HG03060 (cell line): ENCODE measurements around the gene CCDC127.
A peak's percentile ranks its signal among the peaks of the same experiment; 100 is the strongest.

Source experiments
- ATAC-seq: cut with Tn5 transposase; IDR thresholded peaks from one replicate; pipeline ENCODE4 v1.9.1; 2021; ENCODE audit warnings: low read depth, moderate number of reproducible peaks; ENCODE audit not compliant: unreplicated experiment

CCDC127 gene

DNA sequence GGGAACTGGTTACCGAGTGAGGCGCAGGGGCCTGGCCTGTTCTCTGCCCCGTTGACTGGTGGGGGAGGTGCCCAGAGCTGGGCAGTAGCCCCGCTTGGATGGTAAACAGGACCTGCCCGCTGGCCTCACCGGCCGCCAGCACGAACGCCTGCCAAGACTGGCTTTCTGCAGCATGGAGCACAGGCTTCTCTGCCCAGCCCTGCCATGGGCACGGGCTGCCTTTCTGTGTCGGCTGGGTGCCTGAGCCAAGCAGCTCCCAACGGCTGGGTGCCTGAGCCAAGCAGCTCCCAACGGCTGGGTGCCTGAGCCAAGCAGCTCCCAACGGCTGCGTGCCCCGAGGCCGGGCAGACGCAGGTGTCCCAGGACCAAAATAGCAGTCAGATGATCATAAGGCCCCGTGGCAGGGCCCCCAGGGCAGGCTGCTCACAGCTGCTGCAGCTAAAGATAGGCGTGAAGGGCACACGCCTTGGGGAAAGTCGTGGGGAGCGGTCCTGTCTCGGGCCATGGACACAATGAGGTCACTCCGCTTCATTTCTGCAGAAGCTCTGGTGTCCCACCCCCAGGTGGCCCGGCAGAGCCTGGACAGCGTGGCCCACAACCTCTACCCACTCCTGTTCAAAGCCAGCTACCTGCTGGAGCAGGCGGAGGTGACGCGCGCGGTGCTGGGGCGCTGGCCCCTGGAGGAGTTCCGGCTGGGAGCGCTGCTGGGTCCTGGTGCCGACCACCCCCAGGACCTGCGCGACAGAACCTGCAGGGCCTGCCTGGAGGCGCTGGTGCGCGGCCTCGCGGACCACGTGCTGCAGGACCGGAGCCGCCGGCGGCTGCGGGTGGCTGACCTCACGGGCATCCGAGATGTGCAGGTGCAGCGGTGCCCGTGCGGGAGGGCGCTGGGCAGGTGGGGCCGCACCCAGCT, 26.7 kb downstream of the CCDC127 start, which contains the start of gene LRRC14B:
LRRC14B (plus strand) TSS at position 460 of the 913 bp plus-strand sequence; CDS start at position 504, 44 bp downstream.
- ATAC-seq: no peak

- no peak for ATAC-seq
Observed at GRCh38 chr5:190366-191035, 27.5 kb downstream of the CCDC127 start.

DNA sequence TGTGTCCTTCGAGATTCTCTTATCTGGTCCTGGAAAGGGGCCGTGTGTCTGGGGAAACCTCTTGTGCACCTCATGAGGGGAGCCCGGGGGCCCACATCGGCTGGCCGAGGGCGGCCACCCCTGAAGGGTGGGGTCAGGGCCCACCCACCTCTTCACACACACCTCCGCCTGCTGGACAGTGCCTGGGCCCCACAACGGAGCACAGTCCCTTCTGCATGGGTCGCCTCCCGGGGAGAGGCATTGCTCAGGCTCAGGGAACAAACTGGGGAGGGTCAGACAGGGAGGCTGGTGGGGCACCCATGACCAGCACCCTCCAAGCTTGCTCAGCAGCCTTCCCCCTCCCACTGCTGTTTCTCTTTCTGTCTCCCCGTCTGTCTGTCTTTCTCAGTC, 28.0 kb downstream of the CCDC127 start:
- ATAC-seq: no peak

GRCh38 chr5:189486-189885, 28.5 kb downstream of the CCDC127 start:
- no peak for ATAC-seq

DNA sequence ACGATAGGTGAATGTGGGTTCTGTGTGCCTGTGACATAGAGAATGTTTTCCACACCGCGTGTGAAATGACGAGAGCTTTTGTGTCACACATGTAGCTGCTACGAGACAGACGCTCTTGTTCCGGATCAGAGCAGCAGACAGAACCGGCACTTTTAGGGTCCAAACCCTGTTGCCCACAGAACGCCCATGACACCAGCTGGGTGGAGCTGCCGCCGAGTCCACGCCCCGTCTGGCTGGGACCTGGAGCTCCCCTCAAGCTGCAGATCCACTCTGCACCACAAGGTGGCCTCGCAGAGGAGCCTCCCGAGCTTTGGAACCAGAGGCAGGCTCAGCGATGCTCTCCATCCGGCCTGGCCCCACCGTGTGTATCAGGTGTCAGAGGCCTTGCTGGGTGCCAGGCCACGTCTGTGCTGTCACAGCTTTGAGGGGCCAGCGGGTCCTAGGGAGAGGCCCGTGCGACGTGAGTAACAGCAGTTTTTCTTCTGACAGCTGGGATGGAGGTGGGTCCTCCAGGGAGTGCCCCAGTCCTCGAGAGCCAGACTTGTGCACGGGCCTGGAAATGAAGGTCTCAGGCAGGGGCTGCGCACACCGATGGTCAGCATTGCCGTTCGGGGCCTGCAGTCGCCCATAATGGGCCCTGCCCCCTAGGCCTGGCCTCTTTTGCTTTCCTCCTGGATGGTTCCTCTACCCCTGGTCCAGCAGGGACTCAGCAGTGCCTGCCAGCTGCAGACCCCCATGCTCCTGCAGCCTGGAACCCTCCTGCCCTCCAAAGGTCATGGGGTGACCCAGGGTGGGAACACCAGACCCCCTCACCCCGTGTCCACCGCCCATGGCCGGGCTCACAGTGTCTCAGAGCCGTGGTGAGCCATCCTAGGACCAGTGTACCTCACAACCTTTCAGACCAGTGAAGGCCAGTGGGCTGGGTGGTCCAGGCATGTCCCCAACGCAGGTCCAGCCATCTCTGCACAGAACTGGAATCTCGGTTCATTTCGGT, 29.2 kb downstream of the CCDC127 start:
- ATAC-seq: peak; percentile 49

GRCh38 chr5:187617-188451, 30.1 kb downstream of the CCDC127 start:
- no peak for ATAC-seq

DNA sequence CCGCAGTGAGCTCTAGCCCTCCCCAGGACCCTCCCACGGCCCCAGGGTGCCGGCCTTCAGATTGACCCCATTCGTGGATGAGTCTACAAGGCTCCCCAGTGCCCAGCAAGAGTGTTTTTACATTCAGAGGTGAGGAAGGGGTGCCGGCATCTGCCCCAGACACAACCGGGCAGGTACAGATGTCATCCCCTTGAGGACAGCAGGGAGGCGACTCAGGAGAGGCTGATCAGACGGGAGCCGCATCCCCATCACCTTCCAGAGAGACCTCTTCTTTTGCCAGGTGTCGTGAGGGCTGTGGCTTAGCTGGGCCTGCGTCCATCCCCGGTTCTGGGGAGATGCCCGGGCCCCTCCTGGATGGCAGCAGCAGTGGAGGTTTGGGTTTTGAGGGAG, 30.9 kb downstream of the CCDC127 start:
- no peak for ATAC-seq

DNA sequence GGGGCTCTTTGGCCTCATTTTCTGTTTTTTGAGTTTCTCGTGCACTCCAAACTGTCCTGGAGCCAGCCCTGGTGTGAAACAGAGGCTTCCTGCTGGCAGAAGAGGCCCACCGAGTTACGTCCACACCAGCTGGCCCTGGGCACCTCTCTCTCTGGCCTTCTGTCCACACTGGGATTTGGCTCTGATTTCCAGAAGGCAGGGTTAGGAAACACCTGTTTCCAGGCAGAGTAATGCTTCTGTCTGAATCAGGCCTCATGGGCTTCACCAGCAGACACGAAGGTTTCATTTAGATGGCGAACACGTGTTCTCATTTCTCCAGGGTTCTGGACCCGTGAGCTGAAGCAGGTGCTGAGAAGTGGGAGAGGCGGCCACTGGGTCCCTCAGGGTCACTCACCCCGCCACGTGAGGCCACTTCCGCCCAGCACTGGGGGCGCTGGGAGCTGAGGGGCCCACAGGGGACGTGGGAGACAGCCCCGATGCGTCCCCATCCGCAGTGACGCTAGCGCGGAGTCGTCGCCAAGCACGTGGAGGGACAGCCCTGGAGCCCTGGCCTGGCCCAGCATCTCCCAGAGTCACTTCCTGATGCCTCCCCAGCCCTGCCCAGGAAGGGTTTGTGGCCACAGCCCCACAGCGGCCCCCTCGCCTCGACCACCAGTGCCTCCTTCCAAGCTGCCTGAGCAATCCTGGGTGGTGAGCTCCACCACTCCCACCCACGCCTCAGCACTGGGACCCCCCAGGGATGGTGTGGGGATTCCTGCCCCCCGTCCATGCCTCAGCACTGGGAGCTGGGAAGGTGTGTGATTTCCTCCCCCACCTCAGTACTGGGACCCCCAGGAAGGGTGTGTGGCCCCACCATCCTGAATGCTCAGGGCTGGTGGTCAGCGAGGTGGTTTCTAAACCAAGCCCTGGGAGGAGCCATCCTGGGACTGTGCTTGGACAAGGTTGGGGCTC, 31.6 kb downstream of the CCDC127 start:
- ATAC-seq: no peak

- no peak for ATAC-seq
Observed at GRCh38 chr5:185095-186070, 32.6 kb downstream of the CCDC127 start.

DNA sequence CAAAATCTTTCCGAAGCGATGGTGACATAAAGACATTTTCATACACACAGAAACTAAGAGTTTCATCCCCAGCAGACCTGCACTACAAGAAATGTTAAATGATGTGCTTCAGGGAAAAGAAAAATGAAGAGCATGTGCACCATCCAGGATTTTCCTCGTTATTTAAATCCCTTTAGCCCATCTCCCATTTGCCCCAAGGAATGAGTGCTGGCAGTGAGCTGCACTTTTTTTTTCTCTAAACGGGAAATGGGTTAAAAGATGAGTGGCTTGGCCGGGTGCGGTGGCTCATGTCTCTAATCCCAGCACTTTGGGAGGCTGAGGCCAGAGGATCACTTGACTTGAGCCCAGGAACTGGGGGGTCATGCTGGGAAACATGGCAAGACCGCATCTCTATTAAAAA, 33.5 kb downstream of the CCDC127 start:
- no peak for ATAC-seq

DNA sequence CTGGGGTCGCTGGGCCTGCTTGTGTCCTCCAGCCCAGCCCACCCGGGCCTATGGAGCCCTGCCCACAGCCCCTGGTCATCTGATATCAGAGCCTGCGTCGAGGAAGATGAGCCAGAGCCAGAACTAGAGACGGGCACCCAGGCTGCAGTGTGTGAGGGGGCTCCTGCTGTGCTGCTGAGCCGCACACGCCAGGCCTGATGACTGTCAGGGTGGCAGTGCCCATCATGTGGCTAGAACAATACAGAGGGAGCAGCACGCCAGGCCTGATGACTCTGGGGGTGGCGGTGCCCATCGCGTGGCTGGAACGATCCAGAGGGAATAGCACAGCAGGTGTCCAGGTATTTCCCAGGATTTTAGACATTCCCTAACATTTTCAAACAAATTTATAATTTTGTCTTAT, 35.8 kb downstream of the CCDC127 start:
- no peak for ATAC-seq

- no peak for ATAC-seq
Observed at GRCh38 chr5:181566-181965, 36.4 kb downstream of the CCDC127 start.

GRCh38 chr5:181160-181559, 36.8 kb downstream of the CCDC127 start:
- no peak for ATAC-seq

DNA sequence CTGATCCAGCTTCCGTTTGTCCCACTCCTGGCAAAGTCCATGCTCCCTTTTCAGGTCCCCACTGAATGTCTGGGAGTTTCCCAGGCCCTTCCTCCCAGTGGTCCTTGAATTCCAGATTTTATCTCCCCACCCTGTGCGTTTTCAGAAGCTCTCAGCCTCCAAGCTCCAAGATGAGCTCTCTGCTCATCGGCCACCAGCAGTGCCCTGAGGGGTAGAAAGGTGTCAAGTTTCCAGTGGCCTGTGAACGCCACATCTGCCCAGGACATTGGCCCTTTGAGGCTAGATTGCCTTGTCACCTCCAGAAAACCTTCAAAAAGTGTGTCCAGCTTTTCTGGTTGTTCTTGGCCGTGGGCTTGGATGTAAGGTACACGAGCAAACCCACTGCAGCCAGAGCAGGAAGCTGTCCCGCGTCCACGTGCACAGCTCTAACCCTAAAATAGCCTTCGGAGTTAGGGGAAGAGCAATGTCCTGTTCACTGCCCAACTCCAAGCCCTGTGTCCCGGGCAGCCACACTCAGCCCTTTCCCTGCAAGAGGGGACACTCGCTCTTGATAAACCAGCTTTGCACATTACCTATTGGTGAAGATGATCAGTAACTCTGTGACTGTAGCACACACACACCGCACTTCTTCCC, 37.6 kb downstream of the CCDC127 start:
- ATAC-seq: no peak

GRCh38 chr5:179401-179800, 38.6 kb downstream of the CCDC127 start:
- no peak for ATAC-seq

- ATAC-seq: no peak
Observed at GRCh38 chr5:178110-178509, 39.8 kb downstream of the CCDC127 start.

DNA sequence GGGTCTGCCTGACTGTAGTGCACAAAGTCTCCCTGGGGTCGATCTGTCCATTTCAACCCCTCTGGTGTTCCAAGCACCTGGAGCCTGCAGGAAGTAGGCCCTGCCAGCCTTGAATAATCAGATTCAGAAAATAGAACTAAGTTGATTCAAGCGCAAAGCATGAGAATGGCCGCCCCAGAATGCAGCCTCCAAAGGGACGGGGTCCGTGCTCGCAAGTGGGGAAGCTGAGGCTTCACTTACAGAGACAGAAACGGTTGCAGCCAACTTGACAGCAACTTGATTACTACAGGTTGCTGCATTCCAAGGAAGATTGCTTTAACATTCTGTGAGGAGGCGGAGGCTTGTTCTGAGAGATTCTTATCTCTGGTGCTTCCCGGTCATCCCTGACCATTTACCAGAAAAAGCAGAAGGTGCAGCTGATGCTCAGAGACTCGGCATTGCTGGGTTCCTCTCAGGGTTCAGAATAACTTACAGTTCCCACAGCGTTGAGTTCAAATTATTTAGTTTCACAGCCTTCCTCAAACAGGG, 41.6 kb downstream of the CCDC127 start:
- ATAC-seq: no peak
